ENCODE results near the gene KLK8. TPM values are rescaled to one million over a fixed set of nuclear protein-coding genes. Genes with fewer than 3 reads are reported as not detected.
A peak's percentile ranks its signal among the peaks of the same experiment; 100 is the strongest.

KLK8 gene
- total RNA-seq, 4 donors from 2014 or later: 19.7 to 126 (median 87.2) TPM

GRCh38 chr19:51024924-51025323 lies 23.5 kb upstream of the KLK8 start:
- 40% methylated on average over 5 of the region's 5 CpGs for WGBS
- no peak for DNase-seq (ENCODE audit: low spot score in 2 of 2)
- TF ChIP-seq POLR2AphosphoS5 (IDR thresholded peaks at IDR 0.05): no peak
- no peak for TF ChIP-seq EP300 (IDR thresholded peaks at IDR 0.05)
- no peak for TF ChIP-seq CTCF (IDR thresholded peaks at IDR 0.05)
- no peak for TF ChIP-seq POLR2A (IDR thresholded peaks at IDR 0.05)
- Histone ChIP-seq H3K9me3 (no peaks in the 10 kb centered on the region), H3K27ac (no peak overlapping the region), H3K36me3 (no peaks in the 10 kb centered on the region), H3K4me3 (peak overlapping the region; percentile 34), H3K4me1 (peaks cover 16% of the 10 kb centered on the region), H3K27me3 (peaks cover 45% of the 10 kb centered on the region)

- WGBS: 77% methylated on average over 11 of the region's 11 CpGs
- no peak overlapping the region for H3K27ac ChIP-seq
Observed at GRCh38 chr19:51023946-51024345, 22.5 kb upstream of the KLK8 start.

GRCh38 chr19:51022526-51022925 lies 21.1 kb upstream of the KLK8 start:
- Histone ChIP-seq H3K27ac (no peak overlapping the region), H3K36me3 (no peaks in the 10 kb centered on the region), H3K4me1 (peaks cover 36% of the 10 kb centered on the region), H3K27me3 (peaks cover 63% of the 10 kb centered on the region), H3K9me3 (no peaks in the 10 kb centered on the region), H3K4me3 (no peak overlapping the region)
- no peak for DNase-seq (ENCODE audit: low spot score in 2 of 2)
- 76% methylated on average over 14 of the region's 14 CpGs for WGBS
- no peak for TF ChIP-seq CTCF (IDR thresholded peaks at IDR 0.05)
- TF ChIP-seq POLR2A (IDR thresholded peaks at IDR 0.05): no peak
- TF ChIP-seq EP300 (IDR thresholded peaks at IDR 0.05): no peak
- no peak for TF ChIP-seq POLR2AphosphoS5 (IDR thresholded peaks at IDR 0.05)

More at GRCh38 chr19:51023946-51024345, 22.5 kb upstream of the KLK8 start:
- peaks cover 26% of the 10 kb centered on the region for H3K4me1 ChIP-seq
- peaks cover 55% of the 10 kb centered on the region for H3K27me3 ChIP-seq
- TF ChIP-seq CTCF (IDR thresholded peaks at IDR 0.05) (no peak), POLR2AphosphoS5 (IDR thresholded peaks at IDR 0.05) (no peak), EP300 (IDR thresholded peaks at IDR 0.05) (no peak), POLR2A (IDR thresholded peaks at IDR 0.05) (no peak)
- no peak for DNase-seq (ENCODE audit: low spot score in 2 of 2)
- H3K36me3 ChIP-seq: no peaks in the 10 kb centered on the region
- no peaks in the 10 kb centered on the region for H3K9me3 ChIP-seq
- H3K4me3 ChIP-seq: no peak overlapping the region

GRCh38 chr19:51020988-51021651 lies 19.7 kb upstream of the KLK8 start:
- peaks cover 67% of the 10 kb centered on the region for H3K27me3 ChIP-seq
- H3K4me1 ChIP-seq: peaks cover 44% of the 10 kb centered on the region
- WGBS: 23% methylated on average over 7 of the region's 7 CpGs
- H3K36me3 ChIP-seq: no peaks in the 10 kb centered on the region
- H3K9me3 ChIP-seq: no peaks in the 10 kb centered on the region
- TF ChIP-seq POLR2AphosphoS5 (IDR thresholded peaks at IDR 0.05) (no peak), CTCF (IDR thresholded peaks at IDR 0.05) (peak; percentile 14 to 42)
- no peak overlapping the region for H3K4me3 ChIP-seq
- no peak for DNase-seq (ENCODE audit: low spot score in 2 of 2)
- H3K27ac ChIP-seq: no peak overlapping the region

- Histone ChIP-seq H3K27ac (peak within 1 kb of the TSS; percentile 72), H3K36me3 (no peaks in the 10 kb centered on the region), H3K4me1 (peaks cover 44% of the 10 kb centered on the region), H3K27me3 (peaks cover 75% of the 10 kb centered on the region), H3K4me3 (peak within 1 kb of the TSS; percentile 44), H3K9me3 (no peaks in the 10 kb centered on the region)
- 3% methylated on average over 14 of the region's 14 CpGs for WGBS
- TF ChIP-seq CTCF (IDR thresholded peaks at IDR 0.05) (no peak), EP300 (IDR thresholded peaks at IDR 0.05) (no peak), POLR2A (IDR thresholded peaks at IDR 0.05) (no peak), POLR2AphosphoS5 (IDR thresholded peaks at IDR 0.05) (no peak)
- DNase-seq (ENCODE audit: low spot score in 2 of 2): no peak
Observed at GRCh38 chr19:51019544-51019925, 18.1 kb upstream of the KLK8 start, which contains the start of gene KLK10. TSS of gene KLK10 (minus strand) at chr19:51019709. CDS start at chr19:51019130, 579 bp downstream.

Data from suprapubic skin (tissue), 4 donors.